GM21576 (cell line): ENCODE data around the gene LPO.

ENCODE experiments used
- ATAC-seq: cut with Tn5 transposase; IDR thresholded peaks from one replicate; pipeline ENCODE4 v1.9.1; 2021; ENCODE audit warnings: mild to moderate bottlenecking, moderate library complexity; ENCODE audit not compliant: unreplicated experiment

Gene LPO

DNA sequence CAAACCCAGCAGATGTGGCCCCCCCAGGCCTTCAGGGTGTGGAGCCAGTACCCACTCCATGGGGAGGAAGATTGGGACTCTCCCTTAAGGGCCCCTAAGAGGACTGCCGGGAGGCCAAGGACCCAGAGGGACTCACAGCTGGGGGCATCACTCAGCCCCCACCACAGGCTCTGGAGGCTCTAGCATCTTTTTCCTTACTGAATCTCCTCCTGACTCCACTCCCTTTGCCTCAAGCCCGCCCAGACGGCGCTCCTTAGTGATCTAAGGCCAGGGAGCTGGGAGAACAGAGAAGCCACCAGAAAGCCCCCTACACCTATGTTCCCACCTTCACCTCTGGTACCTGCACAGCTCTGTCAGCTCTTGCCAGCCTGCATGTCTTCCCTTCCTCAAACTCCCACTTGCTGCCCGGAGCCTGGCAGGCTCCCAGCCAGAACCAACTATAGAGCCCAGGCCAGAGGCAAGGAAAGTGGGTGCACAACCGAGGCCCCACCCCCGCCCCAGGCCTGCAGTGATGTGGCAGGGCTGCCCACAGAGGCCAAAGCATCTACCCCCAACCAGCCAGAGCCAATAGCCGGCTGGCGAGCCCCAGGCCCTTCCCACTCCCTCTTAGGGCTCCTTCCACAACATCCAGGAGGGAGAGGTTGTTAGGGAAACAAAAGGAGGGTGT is 64.7 kb downstream of the LPO start:
- ATAC-seq: no peak

DNA sequence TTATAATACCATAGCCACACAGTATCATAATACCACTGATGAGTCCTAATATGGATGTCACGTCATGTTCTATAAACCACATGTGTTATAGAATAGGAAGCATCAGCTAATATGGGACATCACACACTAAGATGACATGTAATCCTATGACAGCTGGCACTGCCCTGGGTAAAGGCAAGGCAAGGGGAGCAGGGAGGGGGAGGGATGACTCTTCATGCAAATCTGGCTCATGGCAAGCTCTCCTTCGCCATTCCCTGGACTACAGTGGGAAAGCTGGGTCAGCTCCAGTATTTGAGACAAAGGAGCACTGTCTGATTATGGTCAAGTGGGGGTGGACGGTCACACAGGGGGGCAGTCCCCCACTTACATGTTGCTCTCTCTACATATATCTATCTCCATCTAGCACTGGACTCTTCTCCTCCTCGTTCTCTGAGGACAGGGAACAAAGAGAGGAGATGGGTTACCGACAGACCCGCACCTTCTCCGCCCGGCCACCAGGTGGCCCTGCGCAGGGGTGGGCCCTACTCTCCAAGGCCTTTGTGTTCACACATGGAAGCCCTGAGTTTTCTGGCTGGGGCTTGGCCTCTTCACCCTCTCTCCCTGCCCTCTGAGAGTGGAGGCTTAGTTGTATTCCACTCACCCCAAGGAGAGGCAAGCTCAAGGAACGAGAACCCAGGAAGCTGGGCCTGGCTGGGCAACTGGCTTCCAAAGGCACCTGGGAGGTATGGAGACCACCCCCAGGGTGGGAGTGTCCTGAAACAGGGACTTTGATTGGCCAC is 65.8 kb downstream of the LPO start:
- ATAC-seq: no peak

DNA sequence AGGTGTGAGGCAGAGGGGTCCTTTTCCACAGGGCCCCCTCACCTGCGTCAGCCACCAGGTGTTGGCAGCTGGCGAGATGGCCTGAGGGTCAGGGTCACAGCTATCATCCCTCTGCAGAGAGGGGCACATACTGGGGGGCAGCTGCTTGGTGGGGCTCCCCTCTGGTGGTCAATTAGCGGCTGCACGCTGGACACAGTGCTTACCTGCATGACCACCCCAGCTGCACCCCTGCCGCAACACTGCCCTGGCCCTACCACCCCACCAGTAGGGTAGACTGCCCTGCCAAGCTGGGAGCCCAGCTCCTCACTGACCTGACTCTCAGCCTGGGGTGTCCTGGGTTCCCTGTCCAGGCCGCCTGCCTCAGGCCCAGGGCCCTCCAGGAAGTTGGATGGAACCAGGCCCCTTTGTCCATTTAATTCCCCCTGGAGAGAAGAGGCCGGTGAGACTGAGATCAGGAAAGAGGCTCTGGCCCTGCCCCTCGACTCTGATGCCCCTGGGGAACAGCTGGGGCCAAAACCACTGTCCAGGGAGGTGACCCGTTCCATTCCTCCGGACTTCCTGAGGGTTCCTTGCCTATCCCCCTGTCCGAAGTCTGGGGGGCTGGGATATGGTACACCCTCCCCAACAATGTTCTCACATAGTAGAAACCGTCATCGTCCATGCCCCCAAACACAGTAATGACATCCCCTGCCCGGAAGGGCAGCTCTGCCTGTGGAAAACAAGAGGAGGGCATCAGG is 66.5 kb downstream of the LPO start:
- ATAC-seq: no peak

GRCh38 chr17:58305626-58306025 is 67.2 kb downstream of the LPO start:
- no peak for ATAC-seq

DNA sequence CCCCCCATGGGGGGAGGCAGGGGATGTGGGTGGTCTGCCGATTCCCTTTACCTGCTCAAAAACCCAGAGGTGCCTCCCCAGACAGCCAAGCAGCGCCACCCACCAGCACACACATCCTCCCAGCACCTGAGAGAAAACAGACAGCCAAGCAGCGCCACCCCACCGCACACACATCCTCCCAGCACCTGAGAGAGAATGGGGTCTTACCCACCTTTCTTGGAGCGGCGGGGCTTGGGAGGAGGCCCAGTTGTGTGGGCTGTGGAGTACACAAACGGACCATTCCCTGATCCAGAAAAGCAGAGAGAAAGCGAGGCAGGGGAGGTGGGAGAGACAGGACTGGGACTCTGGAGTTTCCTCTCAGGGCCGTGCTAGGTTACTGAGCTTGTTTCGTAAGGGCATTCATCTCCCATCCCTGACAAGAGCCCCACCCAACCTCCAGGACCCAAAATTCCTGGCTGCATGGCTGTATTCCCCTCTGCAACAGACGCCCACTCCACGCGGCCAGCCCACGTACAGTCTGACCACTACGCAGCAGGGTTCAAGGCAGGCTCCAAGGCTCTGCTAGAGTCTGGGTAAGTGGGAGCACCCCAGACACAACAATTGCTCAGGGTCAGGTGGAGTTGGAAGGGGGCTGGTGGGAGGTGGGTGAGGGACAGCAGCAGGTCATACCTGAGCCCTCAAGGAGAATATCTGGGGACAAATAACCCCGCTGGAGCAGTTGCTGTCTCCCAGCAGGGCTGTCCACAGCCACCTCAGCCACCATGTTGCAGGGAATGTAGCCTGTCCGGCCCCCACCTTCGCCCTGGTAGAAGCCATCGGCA is 68.0 kb downstream of the LPO start:
- ATAC-seq: no peak

GRCh38 chr17:58307468-58308172 is 69.2 kb downstream of the LPO start:
- ATAC-seq: no peak

- ATAC-seq: no peak
These were observed 70.0 kb downstream of the LPO start for GRCh38 chr17:58308173-58308984.

- no peak for ATAC-seq
These were observed 70.9 kb downstream of the LPO start for GRCh38 chr17:58308985-58309917.

DNA sequence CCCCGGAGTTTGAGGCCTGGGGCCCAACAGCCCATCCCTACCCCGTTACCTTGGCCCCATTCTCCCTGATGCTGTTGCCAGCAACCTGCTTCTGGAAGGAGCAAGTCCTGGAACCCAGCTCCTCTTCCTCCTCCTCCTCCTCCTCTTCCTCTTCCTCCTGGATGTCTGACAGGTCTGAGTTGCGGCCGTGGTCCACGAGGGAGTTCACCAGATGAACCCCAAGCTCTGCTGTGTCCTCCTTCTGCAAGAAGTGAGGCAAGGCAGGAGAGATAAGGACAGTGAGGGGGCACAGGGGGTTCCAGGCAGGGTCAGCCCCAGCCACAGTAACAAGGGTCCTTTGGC is 71.5 kb downstream of the LPO start:
- no peak for ATAC-seq

GRCh38 chr17:58310511-58311428 is 72.4 kb downstream of the LPO start:
- ATAC-seq: no peak

GRCh38 chr17:58311429-58311894 is 73.1 kb downstream of the LPO start:
- ATAC-seq: no peak

DNA sequence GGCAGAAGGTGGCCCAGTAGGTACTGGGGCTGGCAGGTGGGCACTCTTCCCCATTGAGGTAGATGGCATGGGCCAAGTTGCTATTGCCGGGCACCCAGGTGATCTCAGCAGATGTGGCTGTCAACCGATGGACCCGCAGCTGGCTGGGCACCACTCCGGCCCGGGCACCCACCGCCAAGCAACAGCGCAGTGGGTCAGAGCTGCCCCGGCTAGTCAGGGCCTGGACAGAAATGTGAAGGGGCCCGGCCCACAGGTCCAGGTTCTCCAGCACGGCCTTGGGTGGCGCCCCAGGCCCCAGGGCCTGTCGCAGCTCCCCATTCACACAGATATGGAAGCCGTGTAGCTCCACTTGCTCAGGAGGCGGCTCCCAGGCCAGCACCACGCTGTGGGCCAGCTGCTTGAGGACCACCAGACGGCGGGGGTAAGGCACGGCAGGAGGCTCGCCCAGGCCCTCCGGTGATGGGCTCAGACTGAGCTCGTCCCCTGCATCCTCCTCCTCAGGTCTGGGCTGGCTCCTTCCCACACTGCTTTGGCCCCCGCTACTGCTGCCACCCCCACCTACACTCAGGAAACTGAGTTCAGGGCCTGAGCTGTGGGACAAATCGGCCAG is 73.7 kb downstream of the LPO start:
- no peak for ATAC-seq

- ATAC-seq: no peak
These were observed 74.4 kb downstream of the LPO start for GRCh38 chr17:58312829-58313228.

GRCh38 chr17:58313815-58314705 is 75.7 kb downstream of the LPO start:
- no peak for ATAC-seq

DNA sequence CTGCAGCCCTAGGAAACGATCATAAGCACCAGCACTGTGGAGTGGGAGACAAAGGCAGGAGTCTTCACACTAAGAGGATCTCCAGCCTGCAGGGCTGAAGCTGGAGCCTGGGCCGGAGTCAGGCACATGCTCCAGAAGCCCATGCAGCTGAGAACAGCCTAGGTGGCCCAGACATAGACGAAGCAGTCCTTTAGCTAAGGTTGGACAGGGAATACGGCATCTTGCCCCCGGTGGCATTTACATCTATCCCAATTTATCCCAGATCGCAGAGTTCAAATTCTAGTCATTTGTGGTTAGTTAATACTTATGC is 76.3 kb downstream of the LPO start:
- no peak for ATAC-seq

GRCh38 chr17:58315281-58315711 is 76.9 kb downstream of the LPO start:
- no peak for ATAC-seq
